GM12875 (cell line): ENCODE data around the gene FAM76A.

ENCODE experiments used
- H3K4me3 ChIP-seq: one replicate; pipeline ENCODE4 v1.5.1; 2011; ENCODE audit warnings: low read depth, low read length, control low read depth
- TF ChIP-seq, protein P1 (sequence below): IDR thresholded peaks from 2 replicates; pipeline ENCODE4 v1.5.1; 2011; ENCODE audit warnings: low read depth, mild to moderate bottlenecking, control low read depth, inconsistent platforms, low read length, moderate library complexity, borderline replicate concordance; ENCODE audit not compliant: insufficient read depth

FAM76A gene

DNA sequence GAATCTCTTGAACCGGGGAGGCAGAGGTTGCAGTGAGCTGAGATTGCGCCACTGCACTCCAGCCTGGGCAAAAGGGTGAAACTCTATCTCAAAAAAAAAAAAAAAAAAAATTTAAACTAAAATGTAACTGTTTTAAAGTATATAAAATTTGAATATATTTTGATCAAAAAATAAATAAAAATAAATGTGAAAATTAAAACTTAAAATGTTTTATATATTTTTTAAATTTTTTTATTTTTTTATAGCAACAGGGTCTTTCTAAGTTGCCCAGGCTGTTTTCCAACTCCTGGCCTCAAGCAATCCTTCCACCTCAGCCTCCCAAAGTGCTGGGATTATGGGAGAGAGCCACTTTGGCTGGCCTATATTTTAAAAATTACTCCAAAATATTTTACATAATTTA lies 15.2 kb upstream of the FAM76A start:
- TF ChIP-seq, protein P1, sequence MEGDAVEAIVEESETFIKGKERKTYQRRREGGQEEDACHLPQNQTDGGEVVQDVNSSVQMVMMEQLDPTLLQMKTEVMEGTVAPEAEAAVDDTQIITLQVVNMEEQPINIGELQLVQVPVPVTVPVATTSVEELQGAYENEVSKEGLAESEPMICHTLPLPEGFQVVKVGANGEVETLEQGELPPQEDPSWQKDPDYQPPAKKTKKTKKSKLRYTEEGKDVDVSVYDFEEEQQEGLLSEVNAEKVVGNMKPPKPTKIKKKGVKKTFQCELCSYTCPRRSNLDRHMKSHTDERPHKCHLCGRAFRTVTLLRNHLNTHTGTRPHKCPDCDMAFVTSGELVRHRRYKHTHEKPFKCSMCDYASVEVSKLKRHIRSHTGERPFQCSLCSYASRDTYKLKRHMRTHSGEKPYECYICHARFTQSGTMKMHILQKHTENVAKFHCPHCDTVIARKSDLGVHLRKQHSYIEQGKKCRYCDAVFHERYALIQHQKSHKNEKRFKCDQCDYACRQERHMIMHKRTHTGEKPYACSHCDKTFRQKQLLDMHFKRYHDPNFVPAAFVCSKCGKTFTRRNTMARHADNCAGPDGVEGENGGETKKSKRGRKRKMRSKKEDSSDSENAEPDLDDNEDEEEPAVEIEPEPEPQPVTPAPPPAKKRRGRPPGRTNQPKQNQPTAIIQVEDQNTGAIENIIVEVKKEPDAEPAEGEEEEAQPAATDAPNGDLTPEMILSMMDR: no peak
- H3K4me3 ChIP-seq: no peak overlapping the region

DNA sequence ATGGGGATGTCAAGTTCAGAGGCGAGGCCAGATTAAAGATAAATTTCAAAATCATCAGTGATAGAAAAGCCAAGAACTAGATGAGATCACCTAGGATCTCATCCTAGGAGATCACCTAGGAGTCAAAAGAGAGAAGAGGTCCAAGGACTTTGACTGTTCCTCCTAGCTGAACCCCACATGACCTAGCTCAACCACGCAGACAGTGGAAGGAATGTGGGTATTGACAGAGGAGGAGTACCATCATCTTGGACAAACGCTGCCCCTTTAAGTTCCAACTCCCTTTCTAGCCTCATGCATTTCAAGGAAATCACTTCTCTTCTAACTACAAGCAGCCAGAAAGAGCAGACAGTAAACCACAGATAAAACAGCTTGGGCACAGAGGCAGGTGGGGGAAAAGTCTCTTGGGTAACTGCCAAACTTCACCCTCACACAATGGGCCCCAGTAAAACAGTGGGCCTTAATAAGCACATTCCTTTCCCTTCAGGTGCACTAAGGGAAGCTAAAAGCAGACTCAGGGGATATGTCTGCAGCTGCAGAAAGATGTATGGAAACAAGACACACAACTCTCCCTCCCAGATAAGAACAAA lies 12.5 kb upstream of the FAM76A start:
- TF ChIP-seq, protein P1: no peak
- H3K4me3 ChIP-seq: no peak overlapping the region

DNA sequence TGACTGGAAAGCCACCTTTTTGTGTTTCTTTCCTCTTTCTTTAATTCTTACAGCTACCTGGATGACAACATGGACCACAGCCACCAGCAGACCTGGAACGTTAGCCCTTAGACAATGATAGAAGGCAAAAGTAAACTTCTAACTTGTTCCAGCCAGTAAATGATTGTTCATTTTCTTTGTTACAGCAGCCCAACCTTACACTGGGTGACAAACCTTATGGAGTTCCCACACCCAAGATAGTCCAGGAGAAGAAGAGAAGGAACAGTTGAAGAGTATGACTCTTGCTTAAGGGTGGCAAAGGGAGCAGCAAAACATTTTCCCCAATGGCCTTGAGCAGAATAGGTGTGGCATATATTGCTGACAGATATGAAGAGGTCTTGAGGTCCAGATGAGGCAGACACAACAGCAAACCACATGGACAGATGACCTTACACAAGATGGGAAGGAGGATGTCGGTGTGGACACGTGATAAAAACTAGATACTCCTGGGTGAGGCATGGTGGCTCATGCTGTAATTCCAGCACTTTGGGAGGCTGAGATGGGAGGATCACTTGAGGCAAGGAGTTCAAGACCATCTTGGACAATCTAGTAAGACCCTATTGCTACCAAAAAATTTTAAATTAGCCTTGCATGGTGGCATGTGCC lies 11.8 kb upstream of the FAM76A start:
- H3K4me3 ChIP-seq: no peak overlapping the region
- TF ChIP-seq, protein P1: no peak

DNA sequence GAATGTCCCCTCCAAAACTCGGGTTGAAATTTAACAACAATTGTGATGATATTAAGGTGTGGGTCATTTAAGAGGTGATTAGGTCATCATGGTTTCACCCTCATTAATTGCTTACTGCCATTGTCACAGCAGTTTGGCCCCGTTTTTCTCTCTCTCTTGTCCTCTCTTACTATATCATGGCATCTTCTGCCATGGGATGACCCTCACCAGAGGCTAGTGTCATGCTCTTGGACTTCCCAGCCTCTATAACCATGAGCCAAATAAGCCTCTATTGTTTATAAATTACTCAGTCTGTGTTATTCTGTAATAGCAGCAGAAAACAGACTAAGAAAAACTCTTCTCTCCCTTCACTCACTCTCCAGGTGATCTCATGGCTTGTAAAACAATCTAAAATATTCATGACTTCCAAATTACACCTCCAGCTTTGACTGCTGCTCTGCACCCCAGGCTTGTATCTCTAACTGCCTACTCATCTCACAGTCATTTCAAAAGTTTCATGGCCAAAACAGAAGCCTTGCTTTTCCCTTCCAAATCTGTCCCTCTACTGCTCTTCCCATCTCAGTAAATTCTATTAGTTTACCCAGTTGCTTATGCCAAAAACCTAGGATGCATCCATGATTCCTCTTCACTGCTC lies 9.4 kb upstream of the FAM76A start:
- H3K4me3 ChIP-seq: no peak overlapping the region
- TF ChIP-seq, protein P1: no peak

DNA sequence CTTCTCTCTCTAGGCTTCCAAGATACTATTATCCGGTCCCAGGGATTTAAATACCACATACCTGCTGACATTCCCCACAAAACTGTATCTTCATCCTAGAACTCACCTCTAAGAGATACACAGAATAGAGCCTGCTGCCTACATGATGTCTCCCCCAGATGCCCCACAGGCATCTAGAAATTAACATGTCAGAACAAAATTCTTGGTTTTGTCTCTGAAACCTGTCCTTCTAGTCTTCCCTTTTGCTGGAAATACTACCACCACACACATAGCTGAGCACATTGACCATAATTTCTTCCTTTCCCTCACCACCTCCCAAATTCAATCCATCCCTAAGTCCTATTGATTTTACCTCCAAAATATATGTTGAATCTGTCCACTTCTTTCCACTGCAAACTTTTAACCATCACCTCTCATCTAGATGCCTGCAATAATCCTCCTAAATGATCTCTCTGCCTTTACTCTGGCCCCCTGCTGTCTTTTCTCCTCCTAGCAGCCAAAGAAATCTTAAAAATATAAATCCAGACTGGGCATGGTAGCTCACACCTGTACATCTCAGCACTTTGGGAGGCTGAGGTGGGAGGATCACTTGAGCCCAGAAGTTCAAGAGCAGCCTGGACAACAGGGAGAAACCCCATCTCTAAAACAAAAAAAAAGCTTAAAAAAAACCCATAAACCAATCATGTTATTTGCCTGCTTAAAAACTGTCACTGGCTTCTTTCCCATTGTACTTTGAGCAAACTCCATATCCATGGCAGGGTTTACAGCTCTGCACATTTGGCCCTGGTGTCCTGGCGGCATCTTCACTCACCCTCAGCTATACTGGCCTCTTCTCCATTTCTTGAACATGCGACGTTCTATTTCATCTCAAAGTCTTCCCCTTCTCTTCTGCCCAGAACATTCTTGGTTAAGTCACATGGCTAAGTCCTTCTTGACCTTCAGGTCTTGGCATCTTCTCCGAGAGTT lies 6.2 kb upstream of the FAM76A start:
- TF ChIP-seq, protein P1: 0 out of 2 replicates have a peak, but pooled peaks have one; percentile 14
- no peak overlapping the region for H3K4me3 ChIP-seq

DNA sequence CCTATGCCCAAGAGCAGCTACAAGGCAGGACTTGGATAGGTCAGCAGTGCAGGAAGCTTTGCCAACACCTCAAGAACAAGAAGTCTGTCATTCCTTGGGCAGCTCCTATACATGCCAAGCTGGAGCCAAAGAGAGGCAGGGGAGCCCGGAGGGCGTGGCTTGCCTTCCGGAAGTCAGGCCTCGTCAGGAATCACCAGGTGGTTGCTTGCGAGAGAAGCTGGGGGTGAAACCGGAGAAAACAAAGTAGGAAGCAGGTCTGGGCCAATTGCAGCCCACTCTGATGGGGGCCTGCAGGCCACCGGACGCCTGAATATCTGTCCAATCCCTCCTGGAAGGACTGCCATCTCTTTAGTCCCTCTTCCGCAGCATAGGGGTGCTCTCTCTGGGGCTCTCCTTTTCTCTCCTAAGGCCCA lies 794 bp upstream of the FAM76A start:
- H3K4me3 ChIP-seq: peak overlapping the region; percentile 31
- TF ChIP-seq, protein P1: no peak
